Uterus (tissue), 4 donors: ENCODE results near the gene CACNB4. TPM values are rescaled to one million over a fixed set of nuclear protein-coding genes. Genes with fewer than 3 reads are reported as not detected.

Source experiments
- DNase-seq, 2 donors: peaks; one replicate each; pipeline ENCODE4 v3.0.0-alpha.2; 2019 to 2020
- H3K27ac ChIP-seq, 2 donors: fragments of 200-600 bp; sonication (generic); 1 replicate in 1 of 2; 2 replicates in 1 of 2; pipeline ENCODE4 v1.5.1; 2016 to 2018
- H3K27me3 ChIP-seq, 2 donors: fragments of 200-600 bp; sonication (generic); one replicate each; pipeline ENCODE4 v1.5.1; 2018 to 2019; ENCODE audit warnings: control low read depth in 1 of 2
- H3K36me3 ChIP-seq, 2 donors: fragments of 200-600 bp; sonication (generic); one replicate each; pipeline ENCODE4 v1.5.1; 2019; ENCODE audit warnings: control low read depth in 1 of 2
- H3K4me1 ChIP-seq, 2 donors: fragments of 200-600 bp; sonication (generic); one replicate each; pipeline ENCODE4 v1.5.1; 2018 to 2019; ENCODE audit warnings: control low read depth in 1 of 2
- H3K4me3 ChIP-seq, 2 donors: fragments of 200-600 bp; sonication (generic); 1 replicate in 1 of 2; 2 replicates in 1 of 2; pipeline ENCODE4 v1.5.1; 2018 to 2019; ENCODE audit warnings: mild to moderate bottlenecking in 1 of 2
- H3K9me3 ChIP-seq, 2 donors: fragments of 200-600 bp; sonication (generic); one replicate each; pipeline ENCODE4 v1.5.1; 2019; ENCODE audit warnings: control low read depth in 1 of 2
- POLR2A ChIP-seq, 2 donors: fragments of 450-650 bp; IDR thresholded peaks; one replicate each; pipeline ENCODE4 v1.6.1; 2016; ENCODE audit warnings: antibody characterized with exemption in 2 of 2, mild to moderate bottlenecking in 1 of 2, moderate library complexity in 1 of 2
- intact Hi-C: fragments of 100-400 bp; cut with DNase I; formaldehyde crosslinking; loops from one replicate; pipeline ENCODE4 v1.15.1; 2023; ENCODE audit warnings: low total_unique reads
- total RNA-seq, 4 donors: library from RNA; depleted of rRNA in 3 of 4; stranded (reverse); fragments of >200 nt in 3 of 4; gene quantifications; one replicate each; pipeline versions ENCODE4 v1.1.0 to v1.2.4, GENCODE V29; 2014 to 2023
- TF ChIP-seq, protein P1 (sequence below), 4 experiments: fragments of 200-600 bp in 2 of 4; fragments of 450-650 bp in 2 of 4; sonication (generic) in 2 of 4; IDR thresholded peaks; one replicate each; pipeline ENCODE4 v1.5.1; 2016 to 2019; ENCODE audit warnings: antibody characterized with exemption in 4 of 4, mild to moderate bottlenecking in 2 of 4, moderate library complexity in 1 of 4
- donor health status: DM: yes; HTN: yes; CAD: no.

CACNB4 gene
- total RNA-seq, 4 donors from 2014 or later, result 0.26 to 14.0 (median 1.6) TPM

DNA sequence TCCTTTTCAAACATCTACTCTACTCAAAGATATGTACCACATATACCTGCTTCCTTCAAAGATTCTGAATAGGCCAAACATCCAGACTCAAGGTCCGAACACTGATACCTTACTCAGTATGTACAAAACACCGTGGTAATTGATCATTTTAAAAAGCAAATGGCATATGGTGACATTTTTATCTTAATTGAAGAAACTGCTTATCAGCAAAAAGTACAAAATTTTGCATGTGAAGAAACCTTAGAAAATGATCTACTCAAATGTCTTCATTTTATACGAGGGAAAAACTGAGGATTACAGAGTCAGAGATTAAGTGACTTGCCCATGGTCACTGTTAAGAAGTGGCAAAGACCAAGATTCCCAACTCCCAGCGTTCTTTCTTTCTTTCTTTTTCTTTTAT is 133.0 kb downstream of the CACNB4 start:
- intact Hi-C loops, result no loop called here
- no peak for DNase-seq
- H3K4me3 ChIP-seq, result no peak overlapping the region
- no peak overlapping the region for H3K27ac ChIP-seq
- TF ChIP-seq POLR2A (IDR thresholded peaks at IDR 0.05), result no peak
- TF ChIP-seq, protein P1, sequence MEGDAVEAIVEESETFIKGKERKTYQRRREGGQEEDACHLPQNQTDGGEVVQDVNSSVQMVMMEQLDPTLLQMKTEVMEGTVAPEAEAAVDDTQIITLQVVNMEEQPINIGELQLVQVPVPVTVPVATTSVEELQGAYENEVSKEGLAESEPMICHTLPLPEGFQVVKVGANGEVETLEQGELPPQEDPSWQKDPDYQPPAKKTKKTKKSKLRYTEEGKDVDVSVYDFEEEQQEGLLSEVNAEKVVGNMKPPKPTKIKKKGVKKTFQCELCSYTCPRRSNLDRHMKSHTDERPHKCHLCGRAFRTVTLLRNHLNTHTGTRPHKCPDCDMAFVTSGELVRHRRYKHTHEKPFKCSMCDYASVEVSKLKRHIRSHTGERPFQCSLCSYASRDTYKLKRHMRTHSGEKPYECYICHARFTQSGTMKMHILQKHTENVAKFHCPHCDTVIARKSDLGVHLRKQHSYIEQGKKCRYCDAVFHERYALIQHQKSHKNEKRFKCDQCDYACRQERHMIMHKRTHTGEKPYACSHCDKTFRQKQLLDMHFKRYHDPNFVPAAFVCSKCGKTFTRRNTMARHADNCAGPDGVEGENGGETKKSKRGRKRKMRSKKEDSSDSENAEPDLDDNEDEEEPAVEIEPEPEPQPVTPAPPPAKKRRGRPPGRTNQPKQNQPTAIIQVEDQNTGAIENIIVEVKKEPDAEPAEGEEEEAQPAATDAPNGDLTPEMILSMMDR (IDR thresholded peaks at IDR 0.05), result no peak
- H3K36me3 ChIP-seq, result no peaks in the 10 kb centered on the region
- H3K4me1 ChIP-seq, result no peaks in the 10 kb centered on the region
- no peaks in the 10 kb centered on the region for H3K27me3 ChIP-seq
- no peaks in the 10 kb centered on the region for H3K9me3 ChIP-seq

DNA sequence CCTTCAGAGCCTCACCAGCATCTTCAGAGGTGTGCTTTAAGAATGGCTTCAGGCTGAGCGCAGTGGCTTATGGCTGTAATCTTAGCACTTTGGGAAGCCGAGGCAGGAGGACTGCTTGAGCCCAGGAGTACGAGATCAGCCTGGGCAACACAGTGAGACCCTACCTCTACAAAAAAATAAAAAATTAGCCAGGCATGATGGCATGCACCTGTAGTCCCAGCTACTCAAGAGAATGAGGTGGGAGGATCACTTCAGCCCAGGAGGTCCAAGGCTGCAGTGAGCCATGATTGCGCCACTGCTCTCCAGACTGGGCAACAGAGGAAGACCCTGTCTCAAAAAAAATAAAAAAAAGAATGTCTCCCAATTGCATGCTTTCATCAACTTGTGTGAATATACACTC is 137.3 kb downstream of the CACNB4 start:
- intact Hi-C loops, result no loop called here
- no peak for TF ChIP-seq POLR2A (IDR thresholded peaks at IDR 0.05)
- TF ChIP-seq, protein P1 (IDR thresholded peaks at IDR 0.05), result no peak
- Histone ChIP-seq H3K27me3 (no peaks in the 10 kb centered on the region), H3K36me3 (no peaks in the 10 kb centered on the region), H3K4me3 (no peak overlapping the region), H3K4me1 (no peaks in the 10 kb centered on the region), H3K9me3 (no peaks in the 10 kb centered on the region), H3K27ac (no peak overlapping the region)
- no peak for DNase-seq

DNA sequence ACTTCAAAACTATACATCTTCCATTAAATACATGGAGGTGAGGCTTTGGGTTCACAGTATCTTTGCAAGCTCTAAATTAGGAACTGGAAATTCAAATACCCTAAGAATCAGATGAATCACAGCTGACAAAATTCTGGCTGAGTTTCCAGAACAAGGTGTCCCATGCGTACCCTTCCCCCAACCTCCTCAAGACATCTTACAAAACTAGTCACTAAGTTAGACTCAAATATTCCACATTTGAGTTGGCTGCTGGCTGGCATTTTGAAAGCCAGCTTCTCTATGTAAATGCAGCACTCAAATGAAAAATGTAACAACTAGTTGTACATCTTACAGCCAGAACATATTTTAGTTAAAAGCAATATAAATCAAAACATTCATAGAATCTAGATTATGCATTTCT is 139.6 kb downstream of the CACNB4 start:
- Histone ChIP-seq H3K27me3 (no peaks in the 10 kb centered on the region), H3K4me3 (no peak overlapping the region), H3K4me1 (no peaks in the 10 kb centered on the region), H3K36me3 (no peaks in the 10 kb centered on the region), H3K9me3 (no peaks in the 10 kb centered on the region), H3K27ac (no peak overlapping the region)
- no peak for TF ChIP-seq POLR2A (IDR thresholded peaks at IDR 0.05)
- TF ChIP-seq, protein P1 (IDR thresholded peaks at IDR 0.05), result no peak
- intact Hi-C loops, result no loop called here
- DNase-seq, result no peak

GRCh38 chr2:151953467-151953866 is 145.4 kb downstream of the CACNB4 start:
- intact Hi-C loops, result no loop called here
- Histone ChIP-seq H3K27ac (no peak overlapping the region), H3K4me1 (no peaks in the 10 kb centered on the region), H3K27me3 (no peaks in the 10 kb centered on the region), H3K36me3 (no peaks in the 10 kb centered on the region), H3K9me3 (no peaks in the 10 kb centered on the region), H3K4me3 (no peak overlapping the region)
- no peak for DNase-seq
- TF ChIP-seq POLR2A (IDR thresholded peaks at IDR 0.05), result no peak
- TF ChIP-seq, protein P1 (IDR thresholded peaks at IDR 0.05), result no peak

DNA sequence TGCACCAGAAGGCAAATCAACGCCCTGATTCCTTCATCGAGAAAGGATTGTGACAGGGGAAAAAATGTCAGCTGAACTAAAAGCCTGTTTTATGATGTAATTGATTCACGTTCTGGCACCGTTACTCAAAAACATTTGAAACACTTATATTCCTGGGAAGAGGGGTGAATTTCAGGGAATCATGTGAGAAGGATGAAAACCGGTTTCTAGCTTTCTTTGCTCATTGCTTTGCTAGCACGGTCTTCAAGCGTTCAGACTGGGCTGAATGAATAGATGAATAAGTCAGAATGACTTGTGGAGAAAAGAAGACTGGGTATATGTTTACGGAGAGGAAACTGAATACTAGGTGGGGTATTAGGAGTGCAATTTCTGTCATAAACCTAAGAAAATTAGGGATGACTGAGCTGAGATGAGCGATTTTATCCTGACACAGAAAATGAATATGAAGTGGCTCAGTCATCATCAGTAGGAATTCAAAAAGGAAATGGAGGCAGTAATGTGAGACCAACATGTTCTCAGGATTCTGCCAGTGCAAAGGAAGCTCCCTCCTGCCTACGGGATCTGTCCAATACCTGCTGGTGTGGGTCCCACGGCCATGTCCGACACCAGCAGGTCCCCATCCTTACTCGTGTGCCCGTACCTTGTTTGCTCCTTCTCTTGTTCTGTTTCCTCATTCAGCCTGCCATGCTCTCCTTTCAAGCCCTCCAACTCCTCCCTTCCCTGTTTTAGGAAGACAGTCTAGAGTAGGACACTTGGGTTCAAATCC is 146.0 kb downstream of the CACNB4 start:
- H3K27me3 ChIP-seq, result no peaks in the 10 kb centered on the region
- no peaks in the 10 kb centered on the region for H3K36me3 ChIP-seq
- H3K27ac ChIP-seq, result no peak overlapping the region
- H3K9me3 ChIP-seq, result no peaks in the 10 kb centered on the region
- DNase-seq, result no peak
- H3K4me1 ChIP-seq, result no peaks in the 10 kb centered on the region
- TF ChIP-seq, protein P1 (IDR thresholded peaks at IDR 0.05), result no peak
- TF ChIP-seq POLR2A (IDR thresholded peaks at IDR 0.05), result no peak
- no peak overlapping the region for H3K4me3 ChIP-seq
- intact Hi-C loops, result no loop called here
